GM10248 (cell line): Measurements from ENCODE around the gene ASB15.

Experiments
- CTCF ChIA-PET: fragments of 300-600 bp; sonication (Branson Sonifier 250); formaldehyde crosslinking; extraction: SDS; loops from one replicate; lab custom pipeline; 2021; ENCODE audit warnings: antibody characterized with exemption; lab: Yijun Ruan, JAX
- POLR2A ChIA-PET: fragments of 350-650 bp; sonication (Branson Sonifier 250); formaldehyde crosslinking; extraction: SDS; loops from one replicate; lab custom pipeline; 2020; ENCODE audit warnings: antibody characterized with exemption; lab: Yijun Ruan, JAX
- DNase-seq: peaks from one replicate; pipeline ENCODE4 v3.0.0; 2012; ENCODE audit errors: extremely low spot score
- CTCF ChIP-seq: IDR thresholded peaks from 2 replicates; pipeline ENCODE4 v1.5.1; 2012; ENCODE audit warnings: mild to moderate bottlenecking, low read depth; ENCODE audit errors: extremely low read depth, missing control alignments, control extremely low read depth

Gene ASB15

GRCh38 chr7:123557398-123558288 is 44.0 kb upstream of the ASB15 start, which contains the start of gene NDUFA5:
Gene NDUFA5, minus strand, starts transcription at chr7:123557818. Its CDS starts 23 bp downstream, at chr7:123557795.
- POLR2A ChIA-PET, result interaction anchor here (0.6 to 0.9 kb wide), 3 partner anchors 12 to 193 kb away, joined by 3 to 4 read pairs (median 3); partner anchors contain the start of gene WASL
- CTCF ChIA-PET, result interaction anchor here (0.9 to 2.1 kb wide), 6 partner anchors 9 to 66 kb away, joined by 3 to 7 read pairs (median 4); no protein-coding TSS in a partner anchor
- DNase-seq, result peak; percentile 90
- TF ChIP-seq CTCF, result no peak

DNA sequence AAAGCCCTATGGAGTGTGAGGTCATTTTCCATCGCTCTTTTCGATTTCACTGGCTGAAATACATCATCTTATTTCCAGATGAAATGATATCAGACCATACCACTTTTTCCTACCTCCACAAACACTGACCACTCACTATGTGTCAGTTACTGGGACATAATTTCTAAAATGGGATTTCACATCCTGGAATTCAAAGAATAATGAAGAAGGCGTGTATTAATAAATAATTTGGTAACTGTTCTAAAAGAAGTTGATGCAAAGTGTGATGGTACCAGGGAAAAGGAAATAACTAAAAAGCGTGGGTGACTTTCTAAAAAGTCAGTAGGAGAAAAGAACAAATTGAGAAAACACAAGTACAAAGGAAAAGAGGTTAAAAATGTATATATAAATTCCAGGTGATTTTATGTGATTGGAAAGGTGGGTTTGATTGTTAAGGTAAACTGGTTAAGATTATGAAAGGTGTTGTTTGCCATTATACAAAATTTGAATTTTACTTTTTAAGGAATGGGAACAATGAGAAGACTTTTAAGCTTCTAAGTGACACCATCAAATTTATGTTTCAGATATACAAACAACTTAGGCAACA is 43.2 kb upstream of the ASB15 start:
- TF ChIP-seq CTCF, result no peak
- CTCF ChIA-PET, result interaction anchor here (0.9 to 2.1 kb wide), 6 partner anchors 8 to 66 kb away, joined by 3 to 7 read pairs (median 4); no protein-coding TSS in a partner anchor
- DNase-seq, result no peak
- POLR2A ChIA-PET, result interaction anchor here (0.6 to 0.9 kb wide), 3 partner anchors 11 to 192 kb away, joined by 3 to 4 read pairs (median 3); partner anchors contain the start of gene WASL

DNA sequence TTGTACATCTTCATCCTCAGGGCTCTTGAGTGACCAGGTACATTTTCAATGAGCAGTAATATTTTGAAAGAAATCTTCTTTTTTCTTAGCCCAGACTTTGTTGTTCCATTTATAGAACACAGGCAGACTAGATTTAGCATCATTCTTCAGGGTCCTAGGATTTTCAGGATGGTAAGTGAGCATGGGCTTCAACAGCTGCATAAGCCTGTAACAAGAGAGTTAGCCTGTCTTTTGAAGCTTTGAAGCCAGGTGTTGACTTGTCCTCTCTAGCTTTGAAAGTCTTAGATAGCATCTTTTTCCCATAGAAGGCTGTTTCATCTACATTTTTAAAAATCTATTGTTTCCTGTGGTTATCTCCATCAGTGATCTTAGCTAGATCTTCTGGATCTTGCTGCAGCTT is 39.5 kb upstream of the ASB15 start:
- POLR2A ChIA-PET, result no interaction called here
- CTCF ChIA-PET, result interaction anchor here (1.5 kb wide), 1 partner anchor 11 kb away, joined by 3 read pairs; no protein-coding TSS in a partner anchor
- TF ChIP-seq CTCF, result no peak
- DNase-seq, result no peak

DNA sequence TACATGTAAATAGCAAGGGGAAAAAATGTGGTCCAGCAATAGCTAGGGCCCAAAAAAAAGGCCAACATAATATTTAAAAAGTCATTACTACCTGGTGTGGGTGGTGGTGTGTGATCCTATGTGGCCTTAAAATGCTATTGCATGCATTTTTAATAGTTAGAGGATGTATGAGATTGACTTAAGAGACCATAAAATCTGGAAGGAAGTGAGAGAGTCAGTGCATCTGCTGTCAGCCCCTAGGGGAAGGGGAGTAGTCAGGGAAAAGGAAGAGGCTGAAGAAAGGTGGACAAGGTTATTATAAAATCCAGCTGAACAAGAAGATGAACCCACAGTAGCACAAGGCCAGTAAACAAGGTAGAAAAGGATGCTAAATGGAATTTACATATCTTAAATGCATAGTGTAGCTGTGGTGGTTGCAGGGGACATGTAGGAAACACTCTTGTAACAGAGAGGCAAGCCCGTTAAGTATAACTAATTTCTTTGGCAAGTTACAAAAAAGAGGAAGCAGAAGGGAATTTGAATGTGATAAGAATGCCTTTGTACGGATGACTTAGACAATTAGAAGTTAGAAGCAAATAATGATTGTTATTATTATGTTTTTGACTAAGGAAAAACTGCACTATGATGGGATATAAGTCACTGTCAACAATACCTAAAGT is 32.1 kb upstream of the ASB15 start:
- TF ChIP-seq CTCF, result no peak
- ChIA-PET CTCF (interaction anchor here (1.2 to 2.0 kb wide), 2 partner anchors 8 to 11 kb away, joined by 3 to 5 read pairs; partner anchors contain the start of gene NDUFA5), POLR2A (interaction anchor here (0.6 to 0.8 kb wide), 2 partner anchors 12 to 171 kb away, joined by 4 to 6 read pairs; partner anchors contain the start of gene NDUFA5)
- no peak for DNase-seq

DNA sequence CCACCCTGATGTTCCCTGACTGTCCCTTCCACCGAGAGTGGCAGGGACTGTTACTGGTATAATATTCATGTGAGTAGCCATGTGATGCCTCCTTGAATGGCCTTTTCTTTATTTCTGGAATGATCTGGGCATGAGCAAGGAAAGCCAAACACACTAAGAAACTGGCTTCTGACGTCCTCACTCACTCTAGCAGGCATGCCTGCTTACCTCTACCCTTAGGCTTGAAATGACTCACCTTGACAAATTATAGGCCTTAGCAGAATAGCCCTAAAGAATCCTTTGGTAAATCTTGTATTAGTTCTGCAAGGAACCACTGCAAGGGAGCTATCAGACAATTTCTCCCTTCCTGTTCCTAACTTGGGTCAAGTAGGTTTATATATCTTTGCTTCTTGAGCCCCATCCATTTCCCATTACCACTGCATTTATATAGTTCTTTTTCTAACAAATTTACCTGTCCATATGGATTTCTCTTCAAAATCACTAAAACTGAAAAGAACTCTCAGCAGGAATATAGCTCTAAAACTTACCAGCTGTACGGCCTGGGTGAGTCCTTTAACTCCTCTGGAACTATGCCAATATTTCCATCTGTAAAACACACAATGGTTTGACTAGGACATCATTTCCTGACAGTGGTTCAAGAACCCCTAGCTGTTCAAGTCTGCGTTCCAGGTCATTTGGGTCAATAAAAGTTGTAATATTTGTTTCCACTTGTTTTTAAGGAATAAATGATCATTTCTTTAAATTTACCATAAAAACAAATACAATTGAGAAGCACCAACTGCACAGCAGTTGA is 31.0 kb upstream of the ASB15 start:
- CTCF ChIA-PET, result interaction anchor here (2.0 kb wide), 1 partner anchor 13 kb away, joined by 5 read pairs; the partner anchor contains the start of gene NDUFA5
- POLR2A ChIA-PET, result no interaction called here
- no peak for TF ChIP-seq CTCF
- no peak for DNase-seq
